ENCODE results near the gene CCDC30. TPM values are rescaled to one million over a fixed set of nuclear protein-coding genes. Genes with fewer than 3 reads are reported as not detected.

CCDC30 gene
- total RNA-seq, 1 experiment from 2014 or later = 1.3 TPM

- ATAC-seq (no peak), DNase-seq (ENCODE audit: low read depth, low spot score) (no peak)
- H3K27ac ChIP-seq (ENCODE audit: low read length) = no peak overlapping the region
- POLR2A ChIA-PET = interaction anchor here (0.6 kb wide), 1 partner anchor 221 kb away, joined by 16 read pairs; no protein-coding TSS in a partner anchor
- H3K9me3 ChIP-seq (ENCODE audit: control insufficient read depth, insufficient read depth, low read depth, low read length) = no peaks in the 10 kb centered on the region
- TF ChIP-seq SIN3A (IDR thresholded peaks at IDR 0.05; ENCODE audit: borderline replicate concordance, insufficient read depth, low read depth, low read length) (no peak), TCF7L2 (IDR thresholded peaks at IDR 0.05; ENCODE audit: low read depth, low read length) (no peak), POLR2AphosphoS5 (IDR thresholded peaks at IDR 0.05; ENCODE audit: low read depth, low read length) (no peak), REST (IDR thresholded peaks at IDR 0.05; ENCODE audit: insufficient read depth in 1 of 2, low read depth in 2 of 2, low read length in 1 of 2) (no peak)
- TF ChIP-seq, protein P1, sequence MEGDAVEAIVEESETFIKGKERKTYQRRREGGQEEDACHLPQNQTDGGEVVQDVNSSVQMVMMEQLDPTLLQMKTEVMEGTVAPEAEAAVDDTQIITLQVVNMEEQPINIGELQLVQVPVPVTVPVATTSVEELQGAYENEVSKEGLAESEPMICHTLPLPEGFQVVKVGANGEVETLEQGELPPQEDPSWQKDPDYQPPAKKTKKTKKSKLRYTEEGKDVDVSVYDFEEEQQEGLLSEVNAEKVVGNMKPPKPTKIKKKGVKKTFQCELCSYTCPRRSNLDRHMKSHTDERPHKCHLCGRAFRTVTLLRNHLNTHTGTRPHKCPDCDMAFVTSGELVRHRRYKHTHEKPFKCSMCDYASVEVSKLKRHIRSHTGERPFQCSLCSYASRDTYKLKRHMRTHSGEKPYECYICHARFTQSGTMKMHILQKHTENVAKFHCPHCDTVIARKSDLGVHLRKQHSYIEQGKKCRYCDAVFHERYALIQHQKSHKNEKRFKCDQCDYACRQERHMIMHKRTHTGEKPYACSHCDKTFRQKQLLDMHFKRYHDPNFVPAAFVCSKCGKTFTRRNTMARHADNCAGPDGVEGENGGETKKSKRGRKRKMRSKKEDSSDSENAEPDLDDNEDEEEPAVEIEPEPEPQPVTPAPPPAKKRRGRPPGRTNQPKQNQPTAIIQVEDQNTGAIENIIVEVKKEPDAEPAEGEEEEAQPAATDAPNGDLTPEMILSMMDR (IDR thresholded peaks at IDR 0.05) = no peak
- no peaks in the 10 kb centered on the region for H3K27me3 ChIP-seq (ENCODE audit: control insufficient read depth, insufficient read depth, low read length)
- in situ Hi-C loops (cut with HindIII; ENCODE audit: low pct_unique_long_range_greater_than_20kb, low sequenced_read_pairs) = no loop called here
- intact Hi-C loops (cut with micrococcal nuclease; ENCODE audit: unreplicated experiment) = no loop called here
- no peaks in the 10 kb centered on the region for H3K36me3 ChIP-seq (ENCODE audit: control insufficient read depth, insufficient read depth, low read length)
- CTCF ChIA-PET = no interaction called here
- H3K4me1 ChIP-seq (ENCODE audit: control insufficient read depth, insufficient read depth, low read length) = no peaks in the 10 kb centered on the region
- BruUV-seq (replicated peaks) = no TSS peak
- H3K4me3 ChIP-seq (ENCODE audit: low read depth in 2 of 2, low read length in 2 of 2) = no peak overlapping the region
Observed at GRCh38 chr1:42533101-42533863, 70.2 kb downstream of the CCDC30 start.

GRCh38 chr1:42541104-42541503, 78.0 kb downstream of the CCDC30 start:
- CTCF ChIA-PET = interaction anchor here (0.7 kb wide), 1 partner anchor 993 kb away, joined by 3 read pairs; no protein-coding TSS in a partner anchor
- POLR2A ChIA-PET = no interaction called here
- no peak for ATAC-seq

More at GRCh38 chr1:42541104-42541503, 78.0 kb downstream of the CCDC30 start:
- intact Hi-C loops (cut with micrococcal nuclease; ENCODE audit: unreplicated experiment) (no loop called here), in situ Hi-C loops (cut with HindIII; ENCODE audit: low pct_unique_long_range_greater_than_20kb, low sequenced_read_pairs) (no loop called here)
- BruUV-seq (replicated peaks) = no TSS peak
- Histone ChIP-seq H3K4me1 (ENCODE audit: control insufficient read depth, insufficient read depth, low read length) (no peaks in the 10 kb centered on the region), H3K4me3 (ENCODE audit: low read depth in 2 of 2, low read length in 2 of 2) (no peak overlapping the region), H3K9me3 (ENCODE audit: control insufficient read depth, insufficient read depth, low read depth, low read length) (no peaks in the 10 kb centered on the region), H3K27me3 (ENCODE audit: control insufficient read depth, insufficient read depth, low read length) (no peaks in the 10 kb centered on the region), H3K36me3 (ENCODE audit: control insufficient read depth, insufficient read depth, low read length) (no peaks in the 10 kb centered on the region), H3K27ac (ENCODE audit: low read length) (no peak overlapping the region)
- DNase-seq (ENCODE audit: low read depth, low spot score) = no peak
- TF ChIP-seq, protein P1 (IDR thresholded peaks at IDR 0.05) = no peak
- TF ChIP-seq REST (IDR thresholded peaks at IDR 0.05; ENCODE audit: insufficient read depth in 1 of 2, low read depth in 2 of 2, low read length in 1 of 2) = no peak
- no peak for TF ChIP-seq SIN3A (IDR thresholded peaks at IDR 0.05; ENCODE audit: borderline replicate concordance, insufficient read depth, low read depth, low read length)
- TF ChIP-seq TCF7L2 (IDR thresholded peaks at IDR 0.05; ENCODE audit: low read depth, low read length) = no peak
- TF ChIP-seq POLR2AphosphoS5 (IDR thresholded peaks at IDR 0.05; ENCODE audit: low read depth, low read length) = no peak

Data from Panc1 (cell line).